ENCODE data around the gene CD22. TPM values are rescaled to one million over a fixed set of nuclear protein-coding genes. Genes with fewer than 3 reads are reported as not detected.
"Not testable (repeated sequence)": the region's sequence is repeated elsewhere in the genome, so short reads cannot be mapped to it uniquely, and the experiment has no call there.

CD22 gene
- total and polyA plus RNA-seq, 9 donors: 54.2 to 264 (median 113) TPM

DNA sequence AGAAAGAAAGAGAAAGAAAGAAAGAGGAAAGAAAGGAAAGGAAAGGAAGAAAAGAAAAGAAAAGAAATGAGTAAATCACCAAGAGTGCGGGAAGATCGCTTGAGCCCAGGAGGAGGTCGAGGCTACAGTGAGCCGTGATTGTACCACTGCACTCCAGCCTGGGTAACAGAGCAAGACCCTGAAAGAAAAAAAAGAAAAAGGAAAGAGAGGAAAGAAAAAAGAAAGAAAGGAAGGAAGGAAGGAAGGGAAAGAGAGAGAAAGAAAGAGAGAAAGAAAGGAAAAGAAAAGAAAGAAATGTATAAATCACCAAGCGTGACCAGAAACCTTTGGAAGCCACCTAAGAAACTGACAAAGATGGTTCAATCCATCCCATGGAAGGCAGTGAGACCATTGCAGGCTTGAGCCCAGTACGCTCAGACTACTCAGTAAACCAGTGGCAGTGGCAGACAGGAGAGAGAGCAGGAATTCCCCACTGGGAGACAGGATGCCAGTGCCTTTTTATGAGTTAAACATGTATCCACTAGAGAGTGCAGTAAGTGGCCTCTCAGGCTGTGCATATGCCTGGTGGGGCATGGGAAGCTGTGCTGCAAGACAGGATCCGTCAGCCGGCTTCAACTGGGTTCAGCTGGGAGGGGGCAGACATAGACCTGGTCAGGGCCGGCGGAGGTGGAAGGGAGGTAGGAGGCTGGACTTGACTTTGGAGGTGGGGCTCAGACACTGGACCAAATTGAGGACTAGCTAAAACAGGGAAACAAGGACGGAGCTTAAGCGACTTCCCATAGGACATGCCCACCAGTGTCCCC is 46.7 kb downstream of the CD22 start:
- Histone ChIP-seq H3K9me3 (no peaks in the 10 kb centered on the region), H3K27ac (no peak overlapping the region), H3K4me3 (no peak overlapping the region), H3K36me3 (no peaks in the 10 kb centered on the region), H3K4me1 (ENCODE audit: insufficient read depth) (no peaks in the 10 kb centered on the region), H3K27me3 (no peaks in the 10 kb centered on the region)
- TF ChIP-seq, protein P1, sequence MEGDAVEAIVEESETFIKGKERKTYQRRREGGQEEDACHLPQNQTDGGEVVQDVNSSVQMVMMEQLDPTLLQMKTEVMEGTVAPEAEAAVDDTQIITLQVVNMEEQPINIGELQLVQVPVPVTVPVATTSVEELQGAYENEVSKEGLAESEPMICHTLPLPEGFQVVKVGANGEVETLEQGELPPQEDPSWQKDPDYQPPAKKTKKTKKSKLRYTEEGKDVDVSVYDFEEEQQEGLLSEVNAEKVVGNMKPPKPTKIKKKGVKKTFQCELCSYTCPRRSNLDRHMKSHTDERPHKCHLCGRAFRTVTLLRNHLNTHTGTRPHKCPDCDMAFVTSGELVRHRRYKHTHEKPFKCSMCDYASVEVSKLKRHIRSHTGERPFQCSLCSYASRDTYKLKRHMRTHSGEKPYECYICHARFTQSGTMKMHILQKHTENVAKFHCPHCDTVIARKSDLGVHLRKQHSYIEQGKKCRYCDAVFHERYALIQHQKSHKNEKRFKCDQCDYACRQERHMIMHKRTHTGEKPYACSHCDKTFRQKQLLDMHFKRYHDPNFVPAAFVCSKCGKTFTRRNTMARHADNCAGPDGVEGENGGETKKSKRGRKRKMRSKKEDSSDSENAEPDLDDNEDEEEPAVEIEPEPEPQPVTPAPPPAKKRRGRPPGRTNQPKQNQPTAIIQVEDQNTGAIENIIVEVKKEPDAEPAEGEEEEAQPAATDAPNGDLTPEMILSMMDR (IDR thresholded peaks at IDR 0.05): no peak
- no peak for TF ChIP-seq POLR2A (IDR thresholded peaks at IDR 0.05)
- TF ChIP-seq EP300 (IDR thresholded peaks at IDR 0.05): no peak
- intact Hi-C loops (cut with DNase I): no loop called here
- DNase-seq: no peak
- WGBS, 3 donors: 86 to 94% (median 86%) methylated on average over 12 of the region's 12 CpGs

DNA sequence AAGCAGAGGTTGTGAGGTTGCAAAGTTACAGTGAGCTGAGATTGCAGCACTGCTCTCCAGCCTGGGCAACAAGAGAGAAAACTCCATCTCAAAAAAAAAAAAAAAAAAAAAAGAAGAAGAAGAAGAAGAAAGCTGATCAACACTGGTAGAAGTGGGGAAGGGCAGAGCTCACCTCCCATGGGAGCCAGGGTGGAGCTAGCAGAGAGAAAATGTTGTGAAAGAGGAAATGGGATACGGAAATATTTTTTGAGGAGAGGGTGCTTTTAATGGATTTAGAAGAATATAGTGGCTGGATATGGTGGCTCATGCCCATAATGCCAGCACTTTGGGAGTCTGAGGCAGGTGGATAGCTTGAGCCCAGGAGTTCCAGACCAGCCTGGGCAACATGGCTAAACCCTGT is 48.7 kb downstream of the CD22 start:
- WGBS, 3 donors: 61 to 81% (median 69%) methylated on average over 1 of the region's 1 CpG
- TF ChIP-seq, protein P1 (IDR thresholded peaks at IDR 0.05): no peak
- TF ChIP-seq POLR2A (IDR thresholded peaks at IDR 0.05) (no peak), EP300 (IDR thresholded peaks at IDR 0.05) (no peak)

GRCh38 chr19:35378356-35378755 is 49.4 kb downstream of the CD22 start:
- no peaks in the 10 kb centered on the region for H3K27me3 ChIP-seq
- DNase-seq: no peak
- TF ChIP-seq EP300 (IDR thresholded peaks at IDR 0.05) (no peak), POLR2A (IDR thresholded peaks at IDR 0.05) (no peak)
- TF ChIP-seq, protein P1 (IDR thresholded peaks at IDR 0.05): no peak

More for the DNA sequence above, 48.7 kb downstream of the CD22 start:
- Histone ChIP-seq H3K27me3 (no peaks in the 10 kb centered on the region), H3K4me3 (no peak overlapping the region), H3K27ac (no peak overlapping the region), H3K4me1 (ENCODE audit: insufficient read depth) (no peaks in the 10 kb centered on the region), H3K9me3 (no peaks in the 10 kb centered on the region), H3K36me3 (no peaks in the 10 kb centered on the region)
- intact Hi-C loops (cut with DNase I): no loop called here
- no peak for DNase-seq

DNA sequence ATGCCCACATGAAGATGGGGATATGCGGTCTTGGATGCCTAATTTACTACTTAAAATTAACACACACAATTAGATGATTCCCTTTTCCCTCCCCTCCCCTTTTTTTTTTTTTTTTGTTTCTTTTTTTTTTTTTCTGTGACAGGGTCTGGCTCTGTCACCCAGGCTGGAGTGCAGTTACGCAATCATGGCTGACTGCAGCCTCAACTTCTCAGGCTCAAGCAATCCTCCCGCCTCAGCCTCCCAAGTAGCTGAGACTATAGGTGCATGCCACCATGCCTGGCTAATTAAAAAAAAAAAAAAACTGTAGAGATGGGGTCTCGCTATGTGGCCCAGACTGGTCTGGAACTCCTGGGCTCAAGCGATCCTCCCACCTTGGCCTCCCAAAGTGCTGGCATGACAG is 50.6 kb downstream of the CD22 start:
- intact Hi-C loops (cut with DNase I); H3K4me3 ChIP-seq; H3K27me3 ChIP-seq; H3K27ac ChIP-seq; DNase-seq; H3K4me1 ChIP-seq (ENCODE audit: insufficient read depth); H3K9me3 ChIP-seq; H3K36me3 ChIP-seq: not testable (repeated sequence)
- 84 to 95% (median 91%) methylated on average over 5 of the region's 5 CpGs for WGBS, 3 donors

More at GRCh38 chr19:35378356-35378755, 49.4 kb downstream of the CD22 start:
- H3K27ac ChIP-seq: no peak overlapping the region
- H3K4me1 ChIP-seq (ENCODE audit: insufficient read depth): no peaks in the 10 kb centered on the region
- no peak overlapping the region for H3K4me3 ChIP-seq
- WGBS, 3 donors: 90 to 99% (median 90%) methylated on average over 3 of the region's 3 CpGs
- no peaks in the 10 kb centered on the region for H3K36me3 ChIP-seq
- intact Hi-C loops (cut with DNase I): no loop called here
- no peaks in the 10 kb centered on the region for H3K9me3 ChIP-seq

GRCh38 chr19:35379992-35380391 is 51.0 kb downstream of the CD22 start:
- H3K4me3 ChIP-seq: no peak overlapping the region
- no peak for TF ChIP-seq POLR2A (IDR thresholded peaks at IDR 0.05)
- no peaks in the 10 kb centered on the region for H3K36me3 ChIP-seq
- H3K27ac ChIP-seq: no peak overlapping the region
- no peaks in the 10 kb centered on the region for H3K27me3 ChIP-seq
- intact Hi-C loops (cut with DNase I): no loop called here
- 13 to 23% (median 15%) methylated on average over 1 of the region's 1 CpG for WGBS, 3 donors
- H3K9me3 ChIP-seq: no peaks in the 10 kb centered on the region
- H3K4me1 ChIP-seq (ENCODE audit: insufficient read depth): no peaks in the 10 kb centered on the region
- no peak for DNase-seq

Measured in ovary (tissue), 9 donors.